OCI-LY3 (cell line): ENCODE measurements around the gene LARGE1.

Source experiments
- H2AFZ ChIP-seq: fragments of 200-600, 300-600 bp; shearing (Covaris generic); 2 replicates; pipeline ENCODE4 v1.6.0; 2014; ENCODE audit warnings: antibody characterized with exemption, low read depth, low read length
- H3K27ac ChIP-seq: fragments of 200-600, 300-600 bp; sonication (generic); 2 replicates; pipeline ENCODE4 v1.5.1; 2014; ENCODE audit warnings: mild to moderate bottlenecking, low read length, moderate library complexity, mixed read lengths
- H3K27me3 ChIP-seq: fragments of 200-600, 300-600 bp; sonication (generic); 2 replicates; pipeline ENCODE4 v1.6.1; 2014; ENCODE audit warnings: low read depth, low read length, mixed read lengths
- H3K36me3 ChIP-seq: fragments of 200-600, 300-600 bp; sonication (generic); replicated peaks from 2 replicates; pipeline ENCODE3; 2014; ENCODE audit warnings: low read depth, low read length, mixed read lengths
- H3K4me1 ChIP-seq: fragments of 300-600, 200-600 bp; sonication (generic); 2 replicates; pipeline ENCODE4 v1.6.1; 2014; ENCODE audit warnings: low read length, mixed read lengths
- H3K4me2 ChIP-seq: fragments of 200-600, 300-600 bp; sonication (generic); 2 replicates; pipeline ENCODE4 v1.6.1; 2014; ENCODE audit warnings: low read length, mixed read lengths
- H3K4me3 ChIP-seq: fragments of 300-600, 200-600 bp; sonication (generic); 2 replicates; pipeline ENCODE4 v1.5.1; 2014; ENCODE audit warnings: antibody characterized with exemption, mild to moderate bottlenecking, low read length, moderate library complexity
- H3K79me2 ChIP-seq: fragments of 300-600, 200-600 bp; shearing (Covaris generic); 2 replicates; pipeline ENCODE4 v1.6.1; 2014; ENCODE audit warnings: mild to moderate bottlenecking, low read length, mixed read lengths
- H3K9ac ChIP-seq: fragments of 300-600, 200-600 bp; shearing (Covaris generic); 2 replicates; pipeline ENCODE4 v1.6.0; 2014; ENCODE audit warnings: mild to moderate bottlenecking, low read length, moderate library complexity
- H3K9me3 ChIP-seq: fragments of 200-600, 300-600 bp; shearing (Covaris generic); 2 replicates; pipeline ENCODE4 v1.6.1; 2014; ENCODE audit warnings: low read length, mixed read lengths; ENCODE audit not compliant: insufficient read depth
- H4K20me1 ChIP-seq: fragments of 200-600, 300-600 bp; sonication (generic); 2 replicates; pipeline ENCODE4 v1.6.1; 2016; ENCODE audit warnings: low read length, mixed read lengths; ENCODE audit not compliant: insufficient read depth
- CTCF ChIP-seq: fragments of 200-600, 300-600 bp; sonication (generic); IDR thresholded peaks from 2 replicates; pipeline ENCODE4 v1.5.1; 2014; ENCODE audit warnings: antibody characterized with exemption, low read length, low read depth
- EZH2phosphoT487 ChIP-seq: fragments of 200-600 bp; shearing (Covaris generic); IDR thresholded peaks from 2 replicates; pipeline ENCODE4 v1.6.1; 2018; ENCODE audit warnings: antibody characterized with exemption, mixed run types, low read depth

The LARGE1 gene

GRCh38 chr22:33555814-33556522 is 364.3 kb downstream of the LARGE1 start:
- Histone ChIP-seq H3K4me3 (no peak overlapping the region), H3K79me2 (no peaks in the 10 kb centered on the region), H3K27ac (no peak overlapping the region), H3K27me3 (no peaks in the 10 kb centered on the region), H3K9ac (no peak overlapping the region), H3K36me3 (no peaks in the 10 kb centered on the region), H4K20me1 (0 out of 2 replicates have a peak, but pooled peaks cover 5% of the 10 kb centered on the region), H2AFZ (no peak overlapping the region), H3K9me3 (no peaks in the 10 kb centered on the region), H3K4me2 (no peak overlapping the region), H3K4me1 (no peaks in the 10 kb centered on the region)
- TF ChIP-seq EZH2phosphoT487: no peak
- TF ChIP-seq CTCF: no peak

GRCh38 chr22:33553493-33553892 is 366.8 kb downstream of the LARGE1 start:
- no peak overlapping the region for H3K4me3 ChIP-seq
- no peak for TF ChIP-seq CTCF
- H3K27me3 ChIP-seq: no peaks in the 10 kb centered on the region
- H3K27ac ChIP-seq: no peak overlapping the region
- no peak overlapping the region for H3K9ac ChIP-seq
- no peaks in the 10 kb centered on the region for H3K79me2 ChIP-seq
- H4K20me1 ChIP-seq: 0 out of 2 replicates have a peak, but pooled peaks cover 5% of the 10 kb centered on the region
- H3K4me2 ChIP-seq: no peak overlapping the region
- H3K4me1 ChIP-seq: no peaks in the 10 kb centered on the region
- H2AFZ ChIP-seq: no peak overlapping the region
- H3K9me3 ChIP-seq: no peaks in the 10 kb centered on the region
- H3K36me3 ChIP-seq: peaks cover 3% of the 10 kb centered on the region

GRCh38 chr22:33544707-33545106 is 375.6 kb downstream of the LARGE1 start:
- no peak overlapping the region for H2AFZ ChIP-seq
- H4K20me1 ChIP-seq: peaks cover 9% of the 10 kb centered on the region; the same call in 1 of the 2 replicates
- no peak overlapping the region for H3K4me3 ChIP-seq
- H3K27me3 ChIP-seq: no peaks in the 10 kb centered on the region
- H3K9ac ChIP-seq: no peak overlapping the region
- H3K36me3 ChIP-seq: peaks cover 3% of the 10 kb centered on the region
- no peaks in the 10 kb centered on the region for H3K9me3 ChIP-seq
- TF ChIP-seq CTCF: no peak
- no peak for TF ChIP-seq EZH2phosphoT487
- no peaks in the 10 kb centered on the region for H3K79me2 ChIP-seq
- no peak overlapping the region for H3K27ac ChIP-seq
- H3K4me1 ChIP-seq: peaks cover 9% of the 10 kb centered on the region
- no peak overlapping the region for H3K4me2 ChIP-seq

- H4K20me1 ChIP-seq: peaks cover 14% of the 10 kb centered on the region; the same call in 1 of the 2 replicates
- no peak overlapping the region for H3K4me2 ChIP-seq
- no peak overlapping the region for H3K9ac ChIP-seq
- TF ChIP-seq EZH2phosphoT487 (no peak), CTCF (no peak)
- H3K4me3 ChIP-seq: no peak overlapping the region
- no peaks in the 10 kb centered on the region for H3K9me3 ChIP-seq
- H3K79me2 ChIP-seq: no peaks in the 10 kb centered on the region
- H3K4me1 ChIP-seq: peaks cover 11% of the 10 kb centered on the region
- H3K36me3 ChIP-seq: no peaks in the 10 kb centered on the region
- no peaks in the 10 kb centered on the region for H3K27me3 ChIP-seq
- no peak overlapping the region for H3K27ac ChIP-seq
- no peak overlapping the region for H2AFZ ChIP-seq
Observed at GRCh38 chr22:33542722-33543121, 377.6 kb downstream of the LARGE1 start.
